WTC11 (cell line): ENCODE results near the gene BASP1.

Experiments used
- ETV6 ChIP-seq: sonication (generic); formaldehyde crosslinking; IDR thresholded peaks from 2 replicates; pipeline ENCODE4 v1.8.1; 2022; ENCODE audit warnings: mild to moderate bottlenecking, missing genetic modification reagents
- MYBL2 ChIP-seq: sonication (generic); formaldehyde crosslinking; IDR thresholded peaks from 2 replicates; pipeline ENCODE4 v1.8.1; 2023; ENCODE audit warnings: mild to moderate bottlenecking, moderate library complexity, missing genetic modification reagents
- TF ChIP-seq, protein P1 (sequence below): sonication (generic); formaldehyde crosslinking; IDR thresholded peaks from 2 replicates; pipeline ENCODE4 v1.8.0; 2023; ENCODE audit warnings: missing genetic modification reagents, mild to moderate bottlenecking, borderline replicate concordance
- TF ChIP-seq, protein P2 (sequence below): fragments of 200-600 bp; IDR thresholded peaks from 2 replicates; pipeline ENCODE4 v1.8.0; 2022; ENCODE audit warnings: antibody characterized with exemption
- TF ChIP-seq, protein P3 (sequence below): sonication (generic); formaldehyde crosslinking; IDR thresholded peaks from 2 replicates; pipeline ENCODE4 v1.8.1; 2022; ENCODE audit warnings: low read depth, mild to moderate bottlenecking, moderate library complexity, missing genetic modification reagents, borderline replicate concordance
- TF ChIP-seq, protein P4 (sequence below): sonication (generic); formaldehyde crosslinking; IDR thresholded peaks from 2 replicates; pipeline ENCODE4 v1.8.0; 2022; ENCODE audit warnings: mild to moderate bottlenecking, missing genetic modification reagents

DNA sequence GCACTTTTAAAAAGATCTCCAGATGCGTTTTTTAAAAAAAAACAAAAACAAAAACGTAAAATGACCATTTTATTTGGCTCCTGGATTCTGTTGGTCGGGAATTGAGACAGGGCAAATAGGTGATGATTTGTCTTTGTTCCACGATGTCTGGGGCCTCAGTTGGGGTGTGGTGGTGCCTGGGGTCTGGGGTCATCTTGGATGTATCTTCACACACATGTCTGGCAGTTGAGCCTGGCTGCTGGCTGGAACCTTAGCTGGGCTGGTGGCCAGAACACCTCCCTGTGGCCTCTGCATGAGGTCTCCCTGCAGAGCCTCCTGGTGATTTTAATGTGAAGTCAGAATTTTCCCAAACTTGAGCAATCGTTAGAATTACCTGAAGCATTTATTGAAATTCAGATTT is 42.5 kb upstream of the BASP1 start:
- TF ChIP-seq, protein P1, sequence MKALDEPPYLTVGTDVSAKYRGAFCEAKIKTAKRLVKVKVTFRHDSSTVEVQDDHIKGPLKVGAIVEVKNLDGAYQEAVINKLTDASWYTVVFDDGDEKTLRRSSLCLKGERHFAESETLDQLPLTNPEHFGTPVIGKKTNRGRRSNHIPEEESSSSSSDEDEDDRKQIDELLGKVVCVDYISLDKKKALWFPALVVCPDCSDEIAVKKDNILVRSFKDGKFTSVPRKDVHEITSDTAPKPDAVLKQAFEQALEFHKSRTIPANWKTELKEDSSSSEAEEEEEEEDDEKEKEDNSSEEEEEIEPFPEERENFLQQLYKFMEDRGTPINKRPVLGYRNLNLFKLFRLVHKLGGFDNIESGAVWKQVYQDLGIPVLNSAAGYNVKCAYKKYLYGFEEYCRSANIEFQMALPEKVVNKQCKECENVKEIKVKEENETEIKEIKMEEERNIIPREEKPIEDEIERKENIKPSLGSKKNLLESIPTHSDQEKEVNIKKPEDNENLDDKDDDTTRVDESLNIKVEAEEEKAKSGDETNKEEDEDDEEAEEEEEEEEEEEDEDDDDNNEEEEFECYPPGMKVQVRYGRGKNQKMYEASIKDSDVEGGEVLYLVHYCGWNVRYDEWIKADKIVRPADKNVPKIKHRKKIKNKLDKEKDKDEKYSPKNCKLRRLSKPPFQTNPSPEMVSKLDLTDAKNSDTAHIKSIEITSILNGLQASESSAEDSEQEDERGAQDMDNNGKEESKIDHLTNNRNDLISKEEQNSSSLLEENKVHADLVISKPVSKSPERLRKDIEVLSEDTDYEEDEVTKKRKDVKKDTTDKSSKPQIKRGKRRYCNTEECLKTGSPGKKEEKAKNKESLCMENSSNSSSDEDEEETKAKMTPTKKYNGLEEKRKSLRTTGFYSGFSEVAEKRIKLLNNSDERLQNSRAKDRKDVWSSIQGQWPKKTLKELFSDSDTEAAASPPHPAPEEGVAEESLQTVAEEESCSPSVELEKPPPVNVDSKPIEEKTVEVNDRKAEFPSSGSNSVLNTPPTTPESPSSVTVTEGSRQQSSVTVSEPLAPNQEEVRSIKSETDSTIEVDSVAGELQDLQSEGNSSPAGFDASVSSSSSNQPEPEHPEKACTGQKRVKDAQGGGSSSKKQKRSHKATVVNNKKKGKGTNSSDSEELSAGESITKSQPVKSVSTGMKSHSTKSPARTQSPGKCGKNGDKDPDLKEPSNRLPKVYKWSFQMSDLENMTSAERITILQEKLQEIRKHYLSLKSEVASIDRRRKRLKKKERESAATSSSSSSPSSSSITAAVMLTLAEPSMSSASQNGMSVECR = no peak
- TF ChIP-seq, protein P2, sequence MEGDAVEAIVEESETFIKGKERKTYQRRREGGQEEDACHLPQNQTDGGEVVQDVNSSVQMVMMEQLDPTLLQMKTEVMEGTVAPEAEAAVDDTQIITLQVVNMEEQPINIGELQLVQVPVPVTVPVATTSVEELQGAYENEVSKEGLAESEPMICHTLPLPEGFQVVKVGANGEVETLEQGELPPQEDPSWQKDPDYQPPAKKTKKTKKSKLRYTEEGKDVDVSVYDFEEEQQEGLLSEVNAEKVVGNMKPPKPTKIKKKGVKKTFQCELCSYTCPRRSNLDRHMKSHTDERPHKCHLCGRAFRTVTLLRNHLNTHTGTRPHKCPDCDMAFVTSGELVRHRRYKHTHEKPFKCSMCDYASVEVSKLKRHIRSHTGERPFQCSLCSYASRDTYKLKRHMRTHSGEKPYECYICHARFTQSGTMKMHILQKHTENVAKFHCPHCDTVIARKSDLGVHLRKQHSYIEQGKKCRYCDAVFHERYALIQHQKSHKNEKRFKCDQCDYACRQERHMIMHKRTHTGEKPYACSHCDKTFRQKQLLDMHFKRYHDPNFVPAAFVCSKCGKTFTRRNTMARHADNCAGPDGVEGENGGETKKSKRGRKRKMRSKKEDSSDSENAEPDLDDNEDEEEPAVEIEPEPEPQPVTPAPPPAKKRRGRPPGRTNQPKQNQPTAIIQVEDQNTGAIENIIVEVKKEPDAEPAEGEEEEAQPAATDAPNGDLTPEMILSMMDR = no peak
- TF ChIP-seq, protein P3, sequence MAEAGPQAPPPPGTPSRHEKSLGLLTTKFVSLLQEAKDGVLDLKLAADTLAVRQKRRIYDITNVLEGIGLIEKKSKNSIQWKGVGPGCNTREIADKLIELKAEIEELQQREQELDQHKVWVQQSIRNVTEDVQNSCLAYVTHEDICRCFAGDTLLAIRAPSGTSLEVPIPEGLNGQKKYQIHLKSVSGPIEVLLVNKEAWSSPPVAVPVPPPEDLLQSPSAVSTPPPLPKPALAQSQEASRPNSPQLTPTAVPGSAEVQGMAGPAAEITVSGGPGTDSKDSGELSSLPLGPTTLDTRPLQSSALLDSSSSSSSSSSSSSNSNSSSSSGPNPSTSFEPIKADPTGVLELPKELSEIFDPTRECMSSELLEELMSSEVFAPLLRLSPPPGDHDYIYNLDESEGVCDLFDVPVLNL (CRISPR knock-in tag) = no peak
- no peak for TF ChIP-seq MYBL2 (CRISPR knock-in tag)
- TF ChIP-seq, protein P4, sequence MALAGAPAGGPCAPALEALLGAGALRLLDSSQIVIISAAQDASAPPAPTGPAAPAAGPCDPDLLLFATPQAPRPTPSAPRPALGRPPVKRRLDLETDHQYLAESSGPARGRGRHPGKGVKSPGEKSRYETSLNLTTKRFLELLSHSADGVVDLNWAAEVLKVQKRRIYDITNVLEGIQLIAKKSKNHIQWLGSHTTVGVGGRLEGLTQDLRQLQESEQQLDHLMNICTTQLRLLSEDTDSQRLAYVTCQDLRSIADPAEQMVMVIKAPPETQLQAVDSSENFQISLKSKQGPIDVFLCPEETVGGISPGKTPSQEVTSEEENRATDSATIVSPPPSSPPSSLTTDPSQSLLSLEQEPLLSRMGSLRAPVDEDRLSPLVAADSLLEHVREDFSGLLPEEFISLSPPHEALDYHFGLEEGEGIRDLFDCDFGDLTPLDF (CRISPR knock-in tag) = no peak
- no peak for TF ChIP-seq ETV6 (CRISPR knock-in tag)
